Endothelial cell of umbilical vein (primary cell): ENCODE results near the gene LHFPL5. TPM values are rescaled to one million over a fixed set of nuclear protein-coding genes. Genes with fewer than 3 reads are reported as not detected.

Source experiments
- BruUV-seq: library from RNA; stranded (reverse); fragments of 400-500 nt; replicated peaks from 2 replicates; lab custom pipeline; 2021; lab: Mats Ljungman, UMichigan
- CTCF ChIA-PET: fragments of 300-600, 350-600 bp; sonication (Branson Sonifier 250); formaldehyde crosslinking; loops from one replicate; lab custom pipeline; 2021; ENCODE audit warnings: antibody characterized with exemption, inconsistent platforms; lab: Charles Lee
- POLR2A ChIA-PET: fragments of 300-600, 350-600 bp; sonication (Branson Sonifier 250); formaldehyde crosslinking; loops from one replicate; lab custom pipeline; 2021; ENCODE audit warnings: antibody characterized with exemption, inconsistent platforms; lab: Charles Lee
- DNase-seq: peaks from one replicate; pipeline ENCODE4 v3.0.0-alpha.2; 2011; ENCODE audit warnings: low read depth, low spot score
- FAIRE-seq: peaks from 2 replicates; lab custom pipeline; 2011; peaks lifted over from hg19 to GRCh38; lab: Jason Lieb, UNC
- H2AFZ ChIP-seq: 2 replicates; pipeline ENCODE4 v1.6.0; 2012; ENCODE audit warnings: low read depth, low read length, control low read depth, inconsistent platforms
- H3K27ac ChIP-seq: 2 replicates; pipeline ENCODE4 v1.5.1; 2011; ENCODE audit warnings: low read depth, mild to moderate bottlenecking, control low read depth, low read length, moderate library complexity; ENCODE audit not compliant: insufficient read depth
- H3K27me3 ChIP-seq, 2 experiments: 2 replicates each; pipeline versions ENCODE4 v1.6.0 to v1.6.1; 2011; ENCODE audit warnings: low read length in 2 of 2, mixed read lengths in 1 of 2; ENCODE audit not compliant: control insufficient read depth in 2 of 2, insufficient read depth in 2 of 2
- H3K36me3 ChIP-seq, 2 experiments: 2 replicates in 1 of 2; 3 replicates in 1 of 2; pipeline ENCODE4 v1.5.1; 2011; ENCODE audit warnings: low read length in 2 of 2, mild to moderate bottlenecking in 1 of 2, moderate library complexity in 1 of 2; ENCODE audit not compliant: control insufficient read depth in 2 of 2, insufficient read depth in 2 of 2; ENCODE audit errors: extremely low read depth in 1 of 2
- H3K4me1 ChIP-seq: 3 replicates; pipeline ENCODE4 v1.5.1; 2011; ENCODE audit warnings: mild to moderate bottlenecking, low read length; ENCODE audit not compliant: control insufficient read depth, insufficient read depth; ENCODE audit errors: extremely low read depth
- H3K4me2 ChIP-seq: 2 replicates; pipeline ENCODE4 v1.6.1; 2011; ENCODE audit warnings: low read length, control low read depth, mixed read lengths; ENCODE audit not compliant: insufficient read depth
- H3K4me3 ChIP-seq, 3 experiments: fragments of 200-600 bp in 1 of 3; sonication (generic), shearing (Covaris generic) in 1 of 3; replicated peaks in 1 of 3; 2 replicates each; pipeline ENCODE4 v1.5.1; 2011 to 2016; ENCODE audit warnings: control low read depth in 3 of 3, low read length in 3 of 3, mild to moderate bottlenecking in 2 of 3, inconsistent platforms in 1 of 3, low read depth in 1 of 3, moderate library complexity in 1 of 3; ENCODE audit not compliant: insufficient read depth in 1 of 3
- H3K79me2 ChIP-seq: 2 replicates; pipeline ENCODE4 v1.6.0; 2012; ENCODE audit warnings: low read length, inconsistent platforms; ENCODE audit not compliant: control insufficient read depth, insufficient read depth
- H3K9ac ChIP-seq: replicated peaks from 2 replicates; pipeline ENCODE3; 2011; ENCODE audit warnings: low read length, control low read depth; ENCODE audit not compliant: insufficient read depth; ENCODE audit errors: extremely low read depth
- H3K9me1 ChIP-seq: replicated peaks from 3 replicates; pipeline ENCODE4 v1.6.0; 2011; ENCODE audit warnings: mild to moderate bottlenecking, low read length; ENCODE audit not compliant: control insufficient read depth, insufficient read depth; ENCODE audit errors: extremely low read depth
- H3K9me3 ChIP-seq: replicated peaks from 2 replicates; pipeline ENCODE4 v1.5.1; 2012; ENCODE audit warnings: low read length, inconsistent platforms; ENCODE audit not compliant: control insufficient read depth, insufficient read depth
- H4K20me1 ChIP-seq: replicated peaks from 2 replicates; pipeline ENCODE3; 2011; ENCODE audit warnings: mild to moderate bottlenecking, low read length; ENCODE audit not compliant: control insufficient read depth, insufficient read depth; ENCODE audit errors: extremely low read depth
- CTCF ChIP-seq, 2 donors: IDR thresholded peaks; 1 replicate in 1 of 2; 2 replicates in 1 of 2; pipeline ENCODE4 v1.5.1; 2011; ENCODE audit warnings: low read length in 2 of 2, mild to moderate bottlenecking in 2 of 2, moderate library complexity in 2 of 2, control low read depth in 1 of 2, inconsistent platforms in 1 of 2, low read depth in 1 of 2; ENCODE audit not compliant: insufficient read depth in 1 of 2; ENCODE audit errors: extremely low read depth in 1 of 2
- EZH2 ChIP-seq: IDR thresholded peaks from 2 replicates; pipeline ENCODE4 v1.6.1; 2012; ENCODE audit warnings: borderline replicate concordance, low read depth, mild to moderate bottlenecking, moderate library complexity, low read length, inconsistent platforms; ENCODE audit not compliant: severe bottlenecking
- FOS ChIP-seq: IDR thresholded peaks from 2 replicates; pipeline ENCODE4 v1.6.1; 2011; ENCODE audit warnings: mild to moderate bottlenecking, low read length, moderate library complexity, borderline replicate concordance; ENCODE audit not compliant: insufficient read depth
- GATA2 ChIP-seq: IDR thresholded peaks from 2 replicates; pipeline ENCODE4 v1.7.0; 2011; ENCODE audit warnings: low read depth, mild to moderate bottlenecking, moderate library complexity, mixed read lengths, low read length; ENCODE audit not compliant: insufficient read length, insufficient read depth
- JUN ChIP-seq: IDR thresholded peaks from 2 replicates; pipeline ENCODE4 v1.6.1; 2011; ENCODE audit warnings: borderline replicate concordance, low read depth; ENCODE audit not compliant: insufficient read length, insufficient read depth
- MAX ChIP-seq: IDR thresholded peaks from 2 replicates; pipeline ENCODE4 v1.6.1; 2011; ENCODE audit not compliant: insufficient read depth, insufficient read length
- MYC ChIP-seq: IDR thresholded peaks from one replicate; pipeline ENCODE4 v1.6.1; 2011; ENCODE audit warnings: mild to moderate bottlenecking, low read depth, low read length
- POLR2A ChIP-seq: IDR thresholded peaks from 2 replicates; pipeline ENCODE4 v1.6.1; 2012; ENCODE audit warnings: low read depth, mild to moderate bottlenecking, control low read depth, low read length
- POLR2AphosphoS5 ChIP-seq: IDR thresholded peaks from 2 replicates; pipeline ENCODE4 v1.6.1; 2012; ENCODE audit warnings: low read depth, mild to moderate bottlenecking, control low read depth, low read length, moderate library complexity; ENCODE audit not compliant: insufficient read depth
- dilution Hi-C: fragments of 300-500 bp; cut with MboI; formaldehyde crosslinking; loops from one replicate; pipeline ENCODE4 v1.15.0; 2019; ENCODE audit warnings: low sequenced_read_pairs; ENCODE audit not compliant: extremely low pct_ligation_motif_present
- intact Hi-C: fragments of 100-400 bp; cut with micrococcal nuclease; formaldehyde crosslinking; loops from one replicate; pipeline ENCODE4 v1.10.0; 2022
- polyA plus RNA-seq, 4 experiments: library from polyadenylated mRNA; depleted of rRNA in 3 of 4; stranded (reverse) in 3 of 4; unstranded in 1 of 4; fragments of >200 nt; gene quantifications; 2 replicates each; pipeline versions ENCODE4 v1.2.1 to v1.2.3, GENCODE V29; 2011 to 2012; ENCODE audit warnings: missing spikeins in 1 of 4
- total RNA-seq: library from RNA; stranded (reverse); gene quantifications from 2 replicates; pipeline ENCODE4 v1.2.3, GENCODE V29; 2021

LHFPL5 gene
- total and polyA plus RNA-seq, 2 donors (not counting 3 experiments of a cell fraction or from before 2014, with no cell fraction given) = not detected

- BruUV-seq = no TSS peak
- dilution Hi-C loops (no loop called here), intact Hi-C loops (no loop called here)
- POLR2A ChIA-PET = no interaction called here
- no peak for DNase-seq
- Histone ChIP-seq H3K27me3 (no peaks in the 10 kb centered on the region), H3K9me3 (no peaks in the 10 kb centered on the region), H3K27ac (no peak overlapping the region), H3K9ac (no peak overlapping the region), H2AFZ (no peak overlapping the region), H3K9me1 (no peaks in the 10 kb centered on the region), H3K79me2 (no peaks in the 10 kb centered on the region), H3K4me3 (no peak overlapping the region), H3K36me3 (peaks cover 0 to 3% of the 10 kb centered on the region in 2 experiments), H3K4me1 (peaks cover 13% of the 10 kb centered on the region), H3K4me2 (no peak overlapping the region), H4K20me1 (no peaks in the 10 kb centered on the region)
- FAIRE-seq = no peak
- no peak for TF ChIP-seq POLR2AphosphoS5
- TF ChIP-seq MAX = no peak
- CTCF ChIA-PET = no interaction called here
Measured at GRCh38 chr6:35850208-35850607, 45.1 kb downstream of the LHFPL5 start.

GRCh38 chr6:35852994-35853393 lies 47.8 kb downstream of the LHFPL5 start:
- Histone ChIP-seq H3K4me2 (no peak overlapping the region), H2AFZ (no peak overlapping the region), H4K20me1 (no peaks in the 10 kb centered on the region), H3K36me3 (peaks cover 5 to 12% of the 10 kb centered on the region in 2 experiments), H3K79me2 (no peaks in the 10 kb centered on the region), H3K27me3 (no peaks in the 10 kb centered on the region), H3K27ac (no peak overlapping the region), H3K9me3 (no peaks in the 10 kb centered on the region), H3K9me1 (no peaks in the 10 kb centered on the region), H3K9ac (no peak overlapping the region), H3K4me3 (no peak overlapping the region), H3K4me1 (peaks cover 6% of the 10 kb centered on the region)
- TF ChIP-seq JUN = no peak
- no peak for TF ChIP-seq FOS
- no peak for TF ChIP-seq GATA2
- TF ChIP-seq POLR2AphosphoS5 = no peak
- no peak for TF ChIP-seq EZH2
- no peak for TF ChIP-seq CTCF (IDR thresholded peaks at IDR 0.05; ENCODE audit: extremely low read depth in 1 of 2, insufficient read depth in 1 of 2, low read depth in 1 of 2, low read length in 2 of 2)
- TF ChIP-seq MAX = no peak
- no peak for TF ChIP-seq POLR2A
- no peak for TF ChIP-seq MYC
- dilution Hi-C loops = no loop called here
- ChIA-PET POLR2A (no interaction called here), CTCF (no interaction called here)
- FAIRE-seq = no peak
- DNase-seq = no peak
- no TSS peak for BruUV-seq
- intact Hi-C loops = no loop called here
